Thyroid gland (tissue), 4 donors: ENCODE results near the gene ACSL1.

Experiments
- CTCF ChIP-seq, 6 experiments: fragments of 200-600 bp in 3 of 6; fragments of 450-650 bp in 3 of 6; sonication (generic) in 3 of 6; IDR thresholded peaks; one replicate each; pipeline ENCODE4 v1.5.1; 2016 to 2019; ENCODE audit warnings: antibody characterized with exemption in 6 of 6, mild to moderate bottlenecking in 2 of 6, inconsistent platforms in 1 of 6, moderate library complexity in 1 of 6
- POLR2A ChIP-seq, 2 donors: fragments of 450-650 bp; IDR thresholded peaks; one replicate each; pipeline ENCODE4 v1.6.1; 2017; ENCODE audit warnings: antibody characterized with exemption in 2 of 2, mild to moderate bottlenecking in 2 of 2, moderate library complexity in 1 of 2

GRCh38 chr4:184802697-184803015 lies 23.1 kb downstream of the ACSL1 start:
- TF ChIP-seq CTCF (IDR thresholded peaks at IDR 0.05) (no peak), POLR2A (IDR thresholded peaks at IDR 0.05) (no peak)
